NB4 (cell line): Measurements from ENCODE around the gene DNAI1.

Experiments used
- CTCF ChIP-seq: IDR thresholded peaks from one replicate; pipeline ENCODE4 v1.5.1; 2012; ENCODE audit warnings: low read depth, low read length
- POLR2A ChIP-seq: IDR thresholded peaks from 2 replicates; pipeline ENCODE4 v1.6.1; 2011; ENCODE audit warnings: mild to moderate bottlenecking; ENCODE audit not compliant: insufficient read length; ENCODE audit errors: extremely low read depth

GRCh38 chr9:34479431-34479866 lies 20.8 kb downstream of the DNAI1 start:
- TF ChIP-seq CTCF: no peak
- no peak for TF ChIP-seq POLR2A
